GM18519 (cell line): ENCODE measurements around the gene SPSB4.

Experiments
- ATAC-seq: cut with Tn5 transposase; IDR thresholded peaks from one replicate; pipeline ENCODE4 v1.9.1; 2021; ENCODE audit warnings: mild to moderate bottlenecking, moderate library complexity; ENCODE audit not compliant: unreplicated experiment, low FRiP score

The SPSB4 gene

DNA sequence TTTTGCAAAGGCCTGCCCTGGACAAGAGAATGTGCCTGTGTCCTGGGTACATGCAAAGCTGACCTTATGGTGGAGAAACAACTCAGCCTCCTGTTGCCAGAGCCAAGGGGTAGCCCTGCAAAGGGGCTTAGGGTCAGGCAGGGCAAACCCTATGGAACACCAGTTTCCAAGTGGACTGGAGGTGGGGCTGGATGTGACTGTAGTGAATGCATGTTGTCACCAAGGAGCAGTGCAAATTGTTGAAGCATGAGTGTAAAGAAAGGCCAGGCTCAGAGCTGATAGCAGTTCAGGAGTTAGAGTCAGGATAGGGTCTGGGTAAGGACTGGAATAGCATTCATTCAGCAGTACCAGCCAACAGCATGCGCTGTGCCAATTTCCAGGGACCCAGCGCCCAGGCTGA, 97.6 kb downstream of the SPSB4 start:
- no peak for ATAC-seq

DNA sequence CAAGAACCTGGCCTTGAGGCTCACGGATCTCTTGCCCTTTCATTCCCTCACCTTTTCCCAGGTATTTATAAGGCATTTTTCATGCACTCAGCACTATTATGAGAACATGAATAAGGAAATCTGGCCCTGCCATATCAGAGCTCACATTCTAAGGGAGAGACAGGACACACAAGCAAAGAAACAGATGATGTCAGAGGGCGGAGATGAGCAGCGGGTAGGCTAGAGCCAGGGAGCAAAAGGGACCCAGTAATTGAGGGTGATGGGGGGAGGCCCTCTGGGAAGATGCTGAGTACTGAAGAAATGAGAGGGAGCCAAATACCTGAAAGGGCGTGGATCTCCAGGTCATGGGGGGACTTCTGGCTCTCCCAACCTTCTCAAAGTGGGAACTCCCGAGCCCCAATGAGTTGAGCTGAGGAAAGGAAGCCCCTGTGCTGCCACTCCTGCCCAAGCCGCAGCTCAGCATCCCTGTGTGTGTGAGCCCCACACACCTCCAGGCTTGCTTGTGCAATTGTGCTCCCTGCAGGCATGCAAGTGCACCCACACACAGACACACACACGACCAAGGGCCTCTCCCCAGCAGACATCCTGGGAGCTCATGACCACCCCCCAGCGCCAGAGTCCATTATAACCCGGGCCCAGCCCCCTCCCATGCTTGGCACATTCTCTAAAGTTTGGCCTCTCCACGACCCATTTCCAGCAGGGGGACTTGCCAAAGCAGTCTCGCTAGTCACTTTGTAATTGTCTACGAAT, 99.1 kb downstream of the SPSB4 start:
- ATAC-seq = no peak

GRCh38 chr3:141150931-141151330, 99.8 kb downstream of the SPSB4 start:
- ATAC-seq = no peak

DNA sequence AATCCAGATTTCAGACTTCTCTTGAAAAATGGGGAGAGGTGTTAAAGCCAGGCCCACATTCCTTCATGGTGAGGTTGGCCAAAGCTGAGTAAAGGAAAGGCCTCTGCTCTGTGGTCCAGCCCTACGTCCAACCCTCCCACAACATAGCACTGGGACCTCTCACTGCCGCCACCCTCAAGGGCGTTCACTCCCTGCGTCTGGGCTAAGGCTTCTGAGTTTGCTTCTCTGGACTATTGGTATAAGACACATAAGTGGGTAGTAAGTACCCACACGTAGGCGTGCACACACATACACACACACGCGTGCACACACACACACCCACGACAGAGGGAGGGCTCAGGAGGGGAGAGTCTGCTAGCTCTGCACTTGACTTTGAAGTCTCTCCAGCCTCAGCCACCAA, 100.3 kb downstream of the SPSB4 start:
- no peak for ATAC-seq

- ATAC-seq = no peak
Observed at GRCh38 chr3:141152130-141152529, 101.0 kb downstream of the SPSB4 start.

GRCh38 chr3:141152801-141153678, 101.9 kb downstream of the SPSB4 start:
- no peak for ATAC-seq

DNA sequence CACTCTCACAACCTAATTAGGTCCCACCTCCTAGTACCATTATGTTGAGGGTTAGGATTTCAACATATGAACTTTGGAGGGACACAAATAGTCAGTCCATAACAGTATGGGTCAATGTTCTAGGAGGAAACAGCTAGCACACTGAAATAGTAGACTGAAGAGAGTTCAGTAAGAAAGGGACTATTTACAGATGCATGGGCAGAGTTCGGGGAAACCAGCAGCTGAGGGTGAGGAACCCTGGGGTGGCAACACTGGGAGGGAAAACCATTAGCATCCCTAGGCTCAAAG, 102.5 kb downstream of the SPSB4 start:
- no peak for ATAC-seq

DNA sequence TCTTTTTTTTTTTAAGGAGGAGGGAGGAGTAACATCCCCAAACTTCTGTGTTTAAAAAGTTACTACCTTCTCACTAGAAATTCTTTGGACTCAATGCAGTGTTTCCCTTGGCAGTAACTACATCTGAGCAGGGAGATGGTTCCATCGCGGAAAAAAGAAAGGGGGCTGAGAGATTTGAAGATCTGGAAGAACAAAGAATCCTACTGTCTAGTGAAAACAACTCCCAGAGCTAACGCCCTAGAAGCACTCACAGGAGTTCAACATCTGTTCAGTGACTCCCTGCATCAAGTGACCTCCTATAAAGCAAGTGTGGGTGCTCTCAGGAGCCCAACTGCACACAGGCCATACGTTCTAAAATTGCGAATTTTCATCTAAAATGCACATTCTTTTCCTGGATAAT, 113.7 kb downstream of the SPSB4 start:
- ATAC-seq = no peak

DNA sequence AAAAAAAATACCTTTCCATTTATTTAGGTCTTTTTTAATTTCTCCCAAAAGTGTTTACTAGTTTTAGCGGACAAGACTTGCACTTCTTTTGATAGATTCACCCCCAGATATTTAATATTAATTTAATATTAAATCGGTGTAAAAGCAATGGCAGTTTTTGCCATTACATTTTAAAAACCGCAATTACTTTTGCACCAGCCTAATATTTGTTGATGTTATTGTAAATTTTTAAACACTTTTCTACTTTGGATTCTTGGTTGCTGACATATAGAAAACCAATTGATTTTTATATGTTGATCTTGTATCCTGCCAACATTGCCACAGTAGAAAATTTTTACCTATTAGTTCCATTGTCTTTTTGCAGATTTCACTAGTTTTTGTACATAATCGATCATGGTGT, 116.5 kb downstream of the SPSB4 start:
- no peak for ATAC-seq

- ATAC-seq = no peak
Observed at GRCh38 chr3:141170678-141171295, 119.6 kb downstream of the SPSB4 start.

DNA sequence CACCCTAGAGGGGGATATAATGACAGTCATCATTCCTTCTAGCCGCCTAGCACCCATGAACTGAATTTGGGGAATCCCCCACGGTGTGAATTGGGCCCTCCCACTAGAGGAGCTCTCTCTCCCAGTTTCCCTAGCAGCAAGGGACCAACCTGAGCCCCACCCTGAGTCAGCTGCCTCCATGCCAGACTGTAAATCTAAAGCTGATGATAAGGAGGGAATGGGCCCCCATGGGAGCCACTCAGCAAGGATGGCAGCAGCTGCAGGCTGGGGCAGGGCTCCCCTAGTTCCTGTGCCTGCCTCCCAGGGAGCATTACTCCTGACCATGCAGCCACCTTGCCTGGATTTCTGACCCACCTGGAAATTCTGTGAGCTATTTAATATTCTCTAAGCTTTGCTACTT, 123.5 kb downstream of the SPSB4 start:
- no peak for ATAC-seq

GRCh38 chr3:141176775-141177174, 125.6 kb downstream of the SPSB4 start:
- ATAC-seq = no peak

DNA sequence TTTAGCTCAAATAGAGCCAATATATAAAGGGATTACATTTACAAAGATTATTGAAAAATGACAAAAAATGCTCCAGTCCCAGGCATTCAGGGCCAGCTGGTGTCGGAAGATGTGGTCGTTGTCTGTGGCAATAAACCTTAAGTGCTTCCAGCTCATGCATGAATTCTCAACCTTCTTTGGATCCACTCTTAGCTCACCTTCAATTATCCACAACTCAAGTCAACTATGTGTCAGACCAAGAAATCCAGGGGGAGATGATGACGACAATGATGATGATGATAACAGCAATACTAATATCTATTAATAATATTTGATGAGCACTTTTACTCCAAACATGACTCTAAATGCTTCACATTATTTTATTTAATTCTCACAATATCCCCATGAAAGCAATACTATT, 126.9 kb downstream of the SPSB4 start:
- no peak for ATAC-seq

DNA sequence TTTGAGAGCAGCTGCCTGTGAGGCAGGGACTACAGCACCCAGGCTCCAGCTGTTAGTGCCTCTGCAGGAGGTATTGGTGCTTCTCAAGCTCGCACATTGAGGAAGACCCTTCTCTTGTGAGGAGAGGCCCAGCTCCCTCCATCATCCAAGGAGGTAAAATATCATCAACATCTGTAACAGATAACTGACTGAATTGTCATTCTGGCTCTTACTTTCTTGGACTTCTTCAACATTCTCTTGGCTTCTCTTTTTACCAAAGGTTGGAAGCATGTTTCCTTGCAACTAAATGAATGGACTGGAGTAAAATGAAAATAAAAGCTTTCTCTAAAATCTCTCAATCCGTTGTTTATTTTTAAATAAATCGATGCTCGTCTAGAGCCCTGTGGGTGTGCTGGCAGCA, 127.4 kb downstream of the SPSB4 start:
- ATAC-seq = no peak

DNA sequence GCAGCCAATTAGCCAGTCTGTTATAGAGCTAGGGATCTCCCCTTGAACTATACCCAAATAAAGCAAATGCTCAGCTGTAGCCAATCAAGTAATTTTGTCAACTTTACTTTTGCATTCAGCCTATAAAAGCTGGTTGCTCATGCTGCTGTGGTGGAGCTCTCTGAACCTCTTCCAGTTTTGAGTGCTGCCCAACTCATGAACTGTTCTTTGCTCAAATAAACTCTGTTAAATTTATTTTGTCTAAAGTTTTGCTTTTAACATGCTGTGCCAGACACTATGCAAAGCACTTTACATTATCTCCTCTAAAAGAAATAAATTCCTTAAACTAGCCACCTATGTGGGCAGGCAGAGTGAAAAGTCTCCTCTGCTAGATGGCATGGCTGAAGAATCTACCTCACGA, 128.8 kb downstream of the SPSB4 start:
- ATAC-seq = no peak

DNA sequence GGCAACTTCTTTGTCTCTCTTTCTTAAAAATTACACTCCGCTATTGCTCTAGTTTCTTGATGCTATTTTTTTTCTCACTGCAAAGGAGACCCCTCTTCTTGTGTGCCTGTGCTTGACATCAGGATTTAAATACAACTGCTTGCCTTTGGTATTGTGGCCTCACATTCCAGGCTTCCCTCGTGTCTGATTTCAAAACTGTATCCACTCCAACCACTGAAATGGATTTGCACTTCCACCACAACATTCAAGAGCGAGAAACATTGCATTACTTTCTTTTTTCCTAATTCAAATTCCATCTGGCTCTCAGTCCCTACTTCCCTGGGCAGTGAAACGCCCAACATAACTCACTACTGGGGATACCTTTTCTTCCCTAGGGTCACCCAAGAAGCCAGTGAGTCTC, 130.0 kb downstream of the SPSB4 start:
- no peak for ATAC-seq

GRCh38 chr3:141181819-141182218, 130.7 kb downstream of the SPSB4 start:
- ATAC-seq = no peak

- ATAC-seq = no peak
Observed at GRCh38 chr3:141183606-141184005, 132.5 kb downstream of the SPSB4 start.

DNA sequence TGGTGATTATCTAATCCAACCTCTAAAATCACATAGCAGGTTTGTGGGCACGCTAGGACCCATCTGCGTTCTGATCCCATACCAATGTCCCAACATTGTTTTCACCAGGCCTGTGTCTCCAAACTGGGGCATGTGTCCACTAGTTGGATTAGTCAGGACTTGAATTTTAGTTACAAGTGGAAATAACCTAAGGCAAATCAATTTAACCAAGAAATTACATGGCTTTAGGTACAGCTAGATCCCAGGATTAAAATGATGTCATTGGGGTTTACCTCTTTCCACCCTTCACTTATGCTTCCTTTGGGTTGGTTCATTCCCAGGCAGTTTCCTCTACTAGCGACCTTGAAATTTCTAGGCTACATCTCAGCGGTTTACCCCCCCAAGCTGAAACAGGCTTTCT, 133.3 kb downstream of the SPSB4 start:
- ATAC-seq = no peak

GRCh38 chr3:141191097-141191749, 140.1 kb downstream of the SPSB4 start:
- ATAC-seq = no peak

- peak; percentile 99 for ATAC-seq
Observed at GRCh38 chr3:141192345-141192744, 141.2 kb downstream of the SPSB4 start.
